H1 (cell line): ENCODE data around the gene KIAA1755. TPM values are rescaled to one million over a fixed set of nuclear protein-coding genes. Genes with fewer than 3 reads are reported as not detected.

Experiments
- POLR2A ChIP-seq, 2 experiments: IDR thresholded peaks; 1 replicate in 1 of 2; 2 replicates in 1 of 2; pipeline ENCODE4 v1.6.1; 2011; ENCODE audit warnings: low read depth in 2 of 2, low read length in 2 of 2, mild to moderate bottlenecking in 2 of 2; ENCODE audit errors: control extremely low read depth in 1 of 2
- RFX5 ChIP-seq: IDR thresholded peaks from 2 replicates; pipeline ENCODE4 v1.6.1; 2011; ENCODE audit warnings: low read depth, low read length, improper control_type of control experiment, borderline replicate concordance
- SAP30 ChIP-seq: fragments of 300-600 bp; sonication (generic); IDR thresholded peaks from 2 replicates; pipeline ENCODE4 v1.7.1; 2012; ENCODE audit warnings: low read length, moderate library complexity, mild to moderate bottlenecking, inconsistent platforms; ENCODE audit not compliant: insufficient read depth, insufficient replicate concordance
- polyA plus RNA-seq, 7 experiments: library from polyadenylated mRNA; depleted of rRNA in 3 of 7; stranded (reverse) in 5 of 7; unstranded in 2 of 7; fragments of >200 nt in 5 of 7; fragments of 200-250 nt in 2 of 7; gene quantifications; 1 replicate in 5 of 7; 2 replicates in 1 of 7; 4 replicates in 1 of 7; pipeline versions ENCODE4 v1.2.1 to v1.2.3, GENCODE V29; 2011 to 2013; ENCODE audit warnings: missing spikeins in 2 of 7, mixed read lengths in 2 of 7
- total RNA-seq: library from RNA; stranded (reverse); fragmentation: NEBNext Ultra II Directional; extraction: Animal tissue kit (Norgen Biotek cat#: 25700); gene quantifications from 2 replicates; pipeline ENCODE4 v1.2.1, GENCODE V29; 2021

The KIAA1755 gene
- total and polyA plus RNA-seq, 2 of the 8 experiments (the other 6 are each of a cell fraction or from before 2014, with no cell fraction given), result 0.23 TPM; not detected in 1

DNA sequence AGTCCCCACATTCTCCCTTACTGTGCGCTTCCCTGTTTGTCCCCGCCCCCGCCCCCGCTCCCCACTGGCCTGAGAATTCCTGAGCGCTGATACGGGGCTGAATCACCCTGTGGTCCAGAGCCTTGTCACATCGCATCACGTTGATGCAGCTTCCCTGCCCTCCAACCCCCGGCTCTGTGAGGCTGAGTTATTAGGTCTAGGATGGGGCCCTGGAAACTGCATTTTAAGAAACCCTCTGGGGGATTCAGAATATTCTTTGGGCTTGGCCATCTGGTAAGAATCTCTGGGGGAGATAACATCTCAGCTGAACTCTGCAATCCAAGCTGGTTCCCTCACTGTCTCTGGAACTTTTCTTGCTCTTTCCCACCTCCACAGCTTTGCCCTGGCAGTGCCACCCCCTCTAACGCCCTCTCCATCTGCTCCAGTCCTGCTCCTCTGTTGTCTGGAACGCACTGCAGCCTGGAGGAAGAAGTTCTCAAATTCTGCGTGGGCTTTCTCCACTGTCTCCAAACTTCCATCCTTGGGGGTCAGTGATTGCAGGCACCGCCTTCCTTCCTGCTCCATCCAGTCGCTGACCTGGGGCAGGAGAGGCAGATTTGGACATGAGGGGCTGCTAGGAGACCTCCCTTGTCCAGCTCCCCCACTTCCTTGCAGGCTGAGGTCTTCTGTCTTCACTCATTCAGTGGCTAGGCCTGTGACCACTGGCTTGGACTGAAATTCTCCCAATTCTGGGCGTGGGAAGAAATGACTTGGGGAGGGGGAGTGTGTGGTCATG lies 42.6 kb downstream of the KIAA1755 start (continued):
- no peak for TF ChIP-seq POLR2A (IDR thresholded peaks at IDR 0.05; ENCODE audit: control extremely low read depth in 1 of 2, low read depth in 2 of 2, low read length in 2 of 2)
- TF ChIP-seq RFX5, result no peak
- TF ChIP-seq SAP30, result no peak
- TF ChIP-seq, all 59 proteins: peak for 0
